ENCODE results near the gene LASP1NB.

DNA sequence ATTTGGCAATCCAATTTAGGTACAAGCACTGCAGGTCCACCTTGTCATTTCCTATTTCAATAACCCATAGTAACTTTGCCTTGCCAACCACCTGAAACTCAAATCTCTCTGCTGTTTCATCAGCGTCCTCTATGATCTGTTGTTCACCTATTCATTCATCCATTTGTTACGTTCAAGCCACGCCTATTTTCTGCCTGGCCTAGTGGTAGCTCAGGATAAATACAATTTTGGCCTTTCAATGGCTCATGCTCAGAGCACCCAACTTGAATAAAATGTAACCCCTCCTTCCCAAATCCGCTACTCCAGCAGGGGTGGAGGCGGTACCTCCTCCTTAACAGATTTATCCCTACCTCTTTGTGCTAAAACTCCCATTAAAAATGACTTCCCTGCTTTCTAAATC lies 45.4 kb downstream of the LASP1NB start:
- TF ChIP-seq SIN3A (IDR thresholded peaks at IDR 0.05; ENCODE audit: borderline replicate concordance, insufficient read depth, low read length) (no peak), TAF1 (IDR thresholded peaks at IDR 0.05; ENCODE audit: borderline replicate concordance, insufficient read depth, low read length) (no peak), POLR2AphosphoS5 (IDR thresholded peaks at IDR 0.05; ENCODE audit: low read depth, low read length) (no peak), FOXP2 (optimal IDR thresholded peaks at IDR 0.05; ENCODE audit: borderline replicate concordance, extremely low read depth, extremely low read length, insufficient read depth) (no peak)
- TF ChIP-seq, protein P1, sequence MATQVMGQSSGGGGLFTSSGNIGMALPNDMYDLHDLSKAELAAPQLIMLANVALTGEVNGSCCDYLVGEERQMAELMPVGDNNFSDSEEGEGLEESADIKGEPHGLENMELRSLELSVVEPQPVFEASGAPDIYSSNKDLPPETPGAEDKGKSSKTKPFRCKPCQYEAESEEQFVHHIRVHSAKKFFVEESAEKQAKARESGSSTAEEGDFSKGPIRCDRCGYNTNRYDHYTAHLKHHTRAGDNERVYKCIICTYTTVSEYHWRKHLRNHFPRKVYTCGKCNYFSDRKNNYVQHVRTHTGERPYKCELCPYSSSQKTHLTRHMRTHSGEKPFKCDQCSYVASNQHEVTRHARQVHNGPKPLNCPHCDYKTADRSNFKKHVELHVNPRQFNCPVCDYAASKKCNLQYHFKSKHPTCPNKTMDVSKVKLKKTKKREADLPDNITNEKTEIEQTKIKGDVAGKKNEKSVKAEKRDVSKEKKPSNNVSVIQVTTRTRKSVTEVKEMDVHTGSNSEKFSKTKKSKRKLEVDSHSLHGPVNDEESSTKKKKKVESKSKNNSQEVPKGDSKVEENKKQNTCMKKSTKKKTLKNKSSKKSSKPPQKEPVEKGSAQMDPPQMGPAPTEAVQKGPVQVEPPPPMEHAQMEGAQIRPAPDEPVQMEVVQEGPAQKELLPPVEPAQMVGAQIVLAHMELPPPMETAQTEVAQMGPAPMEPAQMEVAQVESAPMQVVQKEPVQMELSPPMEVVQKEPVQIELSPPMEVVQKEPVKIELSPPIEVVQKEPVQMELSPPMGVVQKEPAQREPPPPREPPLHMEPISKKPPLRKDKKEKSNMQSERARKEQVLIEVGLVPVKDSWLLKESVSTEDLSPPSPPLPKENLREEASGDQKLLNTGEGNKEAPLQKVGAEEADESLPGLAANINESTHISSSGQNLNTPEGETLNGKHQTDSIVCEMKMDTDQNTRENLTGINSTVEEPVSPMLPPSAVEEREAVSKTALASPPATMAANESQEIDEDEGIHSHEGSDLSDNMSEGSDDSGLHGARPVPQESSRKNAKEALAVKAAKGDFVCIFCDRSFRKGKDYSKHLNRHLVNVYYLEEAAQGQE (IDR thresholded peaks at IDR 0.05; ENCODE audit: insufficient read depth in 1 of 2, low read depth in 2 of 2, low read length in 2 of 2) = no peak

All from PFSK-1 (cell line).